HCT116 (cell line): Measurements from ENCODE around the gene KATNBL1. TPM values are rescaled to one million over a fixed set of nuclear protein-coding genes. Genes with fewer than 3 reads are reported as not detected.

Source experiments
- ATAC-seq: fragments of 200-7000 bp; cut with Tn5 transposase; 2 replicates; pipeline ENCODE4 v1.9.1; 2020; ENCODE audit warnings: mild to moderate bottlenecking, moderate library complexity
- BruUV-seq: library from RNA; stranded (reverse); fragments of 400-500 nt; replicated peaks from 2 replicates; lab custom pipeline; 2021; lab: Mats Ljungman, UMichigan
- CTCF ChIA-PET: fragments of 300-600 bp; sonication (Branson Sonifier 250); formaldehyde crosslinking; loops from one replicate; lab custom pipeline; 2021; ENCODE audit warnings: antibody characterized with exemption; lab: Charles Lee
- POLR2A ChIA-PET: fragments of 300-600, 350-600 bp; sonication (Branson Sonifier 250); formaldehyde crosslinking; loops from one replicate; lab custom pipeline; 2021; ENCODE audit warnings: antibody characterized with exemption; lab: Charles Lee
- RAD21 ChIA-PET, 2 experiments: fragments of 300-600 bp; sonication (Branson Sonifier 250); formaldehyde crosslinking; loops; one replicate each; lab custom pipeline; 2023; ENCODE audit warnings: low total read pairs in 2 of 2; ENCODE audit not compliant: uncharacterized antibody in 2 of 2, unreplicated experiment in 2 of 2, low non-redundant PET in 1 of 2; lab: Charles Lee
- DNase-seq: peaks from one replicate; pipeline ENCODE4 v3.0.0-alpha.2; 2010; ENCODE audit warnings: low read depth, low spot score
- H2AFZ ChIP-seq: fragments of 200-600 bp; shearing (Covaris generic), sonication (generic); 2 replicates; pipeline ENCODE4 v1.6.1; 2017; ENCODE audit warnings: low read depth, mixed run types, mixed read lengths, antibody characterized with exemption, low read length; ENCODE audit not compliant: poor library complexity, severe bottlenecking
- H3K27ac ChIP-seq: 2 replicates; pipeline ENCODE4 v1.5.1; 2012; ENCODE audit warnings: low read depth, low read length
- H3K27me3 ChIP-seq: fragments of 200-600 bp; sonication (generic); 2 replicates; pipeline ENCODE4 v1.6.1; 2016; ENCODE audit warnings: mixed run types, low read length, mixed read lengths; ENCODE audit not compliant: insufficient read depth
- H3K36me3 ChIP-seq, 2 experiments: fragments of 200-500 bp in 1 of 2; fragments of 200-600 bp in 1 of 2; sonication (Bioruptor generic) in 1 of 2; sonication (generic) in 1 of 2; 2 replicates each; pipeline versions ENCODE4 v1.5.1 to v1.6.1; 2014 to 2016; ENCODE audit warnings: low read length in 2 of 2, inconsistent platforms in 1 of 2, mixed read lengths in 1 of 2, mixed run types in 1 of 2; ENCODE audit not compliant: insufficient read depth in 2 of 2, control insufficient read depth in 1 of 2
- H3K4me1 ChIP-seq, 2 experiments: fragments of 200-600 bp in 1 of 2; sonication (generic) in 1 of 2; 2 replicates each; pipeline versions ENCODE4 v1.5.1 to v1.6.1; 2012 to 2017; ENCODE audit warnings: low read length in 2 of 2, inconsistent platforms in 1 of 2, mild to moderate bottlenecking in 1 of 2, mixed read lengths in 1 of 2, mixed run types in 1 of 2, moderate library complexity in 1 of 2; ENCODE audit not compliant: insufficient read depth in 2 of 2, control insufficient read depth in 1 of 2
- H3K4me2 ChIP-seq: fragments of 200-600 bp; sonication (generic); 2 replicates; pipeline ENCODE4 v1.6.1; 2017; ENCODE audit warnings: mixed run types, low read length, mixed read lengths
- H3K4me3 ChIP-seq, 2 experiments: fragments of 200-600 bp in 1 of 2; sonication (generic) in 1 of 2; replicated peaks in 1 of 2; 2 replicates each; pipeline ENCODE4 v1.5.1; 2011 to 2016; ENCODE audit warnings: low read length in 2 of 2, control low read depth in 1 of 2, low read depth in 1 of 2, mild to moderate bottlenecking in 1 of 2, mixed read lengths in 1 of 2, mixed run types in 1 of 2
- H3K79me2 ChIP-seq: fragments of 200-600 bp; sonication (generic); 2 replicates; pipeline ENCODE4 v1.6.1; 2017; ENCODE audit warnings: mild to moderate bottlenecking, mixed run types, low read length, moderate library complexity, mixed read lengths; ENCODE audit not compliant: insufficient read depth
- H3K9ac ChIP-seq: fragments of 200-600 bp; sonication (generic); 2 replicates; pipeline ENCODE4 v1.6.1; 2016; ENCODE audit warnings: low read length, mixed read lengths
- H3K9me2 ChIP-seq: fragments of 200-600 bp; sonication (generic), shearing (Covaris generic); 2 replicates; pipeline ENCODE4 v1.6.1; 2017; ENCODE audit warnings: mixed run types, mild to moderate bottlenecking, moderate library complexity; ENCODE audit not compliant: insufficient read depth
- H3K9me3 ChIP-seq, 2 experiments: fragments of 200-500 bp in 1 of 2; fragments of 200-600 bp in 1 of 2; sonication (Bioruptor generic) in 1 of 2; sonication (generic) in 1 of 2; 2 replicates each; pipeline ENCODE4 v1.6.1; 2014 to 2017; ENCODE audit warnings: low read length in 2 of 2, mixed read lengths in 2 of 2, inconsistent platforms in 1 of 2, low read depth in 1 of 2, mild to moderate bottlenecking in 1 of 2, mixed run types in 1 of 2, moderate library complexity in 1 of 2; ENCODE audit not compliant: control insufficient read depth in 1 of 2, insufficient read depth in 1 of 2
- H4K20me1 ChIP-seq: fragments of 200-600 bp; sonication (generic), shearing (Covaris generic); 2 replicates; pipeline ENCODE4 v1.6.1; 2017; ENCODE audit warnings: mixed run types, mild to moderate bottlenecking, moderate library complexity; ENCODE audit not compliant: insufficient read depth
- CBX3 ChIP-seq: IDR thresholded peaks from 2 replicates; pipeline ENCODE4 v1.6.1; 2012; ENCODE audit warnings: low read depth
- CEBPB ChIP-seq: IDR thresholded peaks from 2 replicates; pipeline ENCODE4 v1.6.1; 2012; ENCODE audit warnings: low read depth
- EGR1 ChIP-seq: IDR thresholded peaks from 2 replicates; pipeline ENCODE4 v1.6.1; 2012; ENCODE audit warnings: low read depth
- EZH2 ChIP-seq: fragments of 200-600 bp; sonication (generic); IDR thresholded peaks from 2 replicates; pipeline ENCODE4 v1.6.1; 2017; ENCODE audit warnings: antibody characterized with exemption, mixed run types
- FOSL1 ChIP-seq: IDR thresholded peaks from 2 replicates; pipeline ENCODE4 v1.6.1; 2012; ENCODE audit warnings: low read depth
- POLR2A ChIP-seq: IDR thresholded peaks from 2 replicates; pipeline ENCODE4 v1.7.0; 2011; ENCODE audit warnings: borderline replicate concordance; ENCODE audit not compliant: insufficient read depth, insufficient read length; ENCODE audit errors: extremely low read depth
- SIN3A ChIP-seq: IDR thresholded peaks from 2 replicates; pipeline ENCODE4 v1.6.1; 2012; ENCODE audit warnings: low read depth
- SP1 ChIP-seq: IDR thresholded peaks from 2 replicates; pipeline ENCODE4 v1.6.1; 2012; ENCODE audit warnings: low read depth
- SRF ChIP-seq: IDR thresholded peaks from 2 replicates; pipeline ENCODE4 v1.6.1; 2012; ENCODE audit warnings: low read depth
- TCF7L2 ChIP-seq: IDR thresholded peaks from 2 replicates; pipeline ENCODE4 v1.7.0; 2011; ENCODE audit warnings: borderline replicate concordance, inconsistent platforms; ENCODE audit not compliant: insufficient read depth, insufficient read length; ENCODE audit errors: extremely low read depth
- YY1 ChIP-seq: IDR thresholded peaks from 2 replicates; pipeline ENCODE4 v1.6.1; 2011; ENCODE audit warnings: low read length, low read depth, moderate library complexity, mild to moderate bottlenecking; ENCODE audit not compliant: insufficient replicate concordance; ENCODE audit errors: extremely low read depth
- ZBTB33 ChIP-seq: IDR thresholded peaks from 2 replicates; pipeline ENCODE4 v1.6.1; 2011; ENCODE audit warnings: mild to moderate bottlenecking, low read length, moderate library complexity; ENCODE audit not compliant: insufficient replicate concordance; ENCODE audit errors: extremely low read depth
- ZFX ChIP-seq: fragments of 450-650 bp; IDR thresholded peaks from 2 replicates; pipeline ENCODE4 v1.6.1; 2017
- intact Hi-C: fragments of 100-400 bp; cut with micrococcal nuclease; formaldehyde crosslinking; loops from 2 replicates; pipeline ENCODE4 v1.10.0; 2022
- total RNA-seq: library from RNA; stranded (reverse); gene quantifications from one replicate; pipeline ENCODE4 v1.2.1, GENCODE V29; 2021; ENCODE audit not compliant: unreplicated experiment
- TF ChIP-seq, protein P1 (sequence below), 3 experiments: fragments of 200-600 bp in 1 of 3; sonication (generic) in 1 of 3; IDR thresholded peaks in 2 of 3; conservative IDR thresholded peaks in 1 of 3; 2 replicates each; pipeline ENCODE4 v1.5.1; 2012 to 2017; ENCODE audit warnings: low read depth in 2 of 3, low read length in 2 of 3, antibody characterized with exemption in 1 of 3, borderline replicate concordance in 1 of 3, control low read depth in 1 of 3, mild to moderate bottlenecking in 1 of 3, mixed read lengths in 1 of 3, mixed run types in 1 of 3, moderate library complexity in 1 of 3; ENCODE audit not compliant: insufficient read depth in 1 of 3
- TF ChIP-seq, protein P2 (sequence below): IDR thresholded peaks from 2 replicates; pipeline ENCODE4 v1.6.1; 2012

Gene KATNBL1
- total RNA-seq, 1 experiment from 2014 or later, result 40.5 TPM

- ChIA-PET RAD21 (no interaction called here), CTCF (no interaction called here), POLR2A (no interaction called here)
- no peak overlapping the region for H3K4me3 ChIP-seq
- BruUV-seq, result no TSS peak
- H3K27me3 ChIP-seq, result no peaks in the 10 kb centered on the region
- TF ChIP-seq, protein P1, sequence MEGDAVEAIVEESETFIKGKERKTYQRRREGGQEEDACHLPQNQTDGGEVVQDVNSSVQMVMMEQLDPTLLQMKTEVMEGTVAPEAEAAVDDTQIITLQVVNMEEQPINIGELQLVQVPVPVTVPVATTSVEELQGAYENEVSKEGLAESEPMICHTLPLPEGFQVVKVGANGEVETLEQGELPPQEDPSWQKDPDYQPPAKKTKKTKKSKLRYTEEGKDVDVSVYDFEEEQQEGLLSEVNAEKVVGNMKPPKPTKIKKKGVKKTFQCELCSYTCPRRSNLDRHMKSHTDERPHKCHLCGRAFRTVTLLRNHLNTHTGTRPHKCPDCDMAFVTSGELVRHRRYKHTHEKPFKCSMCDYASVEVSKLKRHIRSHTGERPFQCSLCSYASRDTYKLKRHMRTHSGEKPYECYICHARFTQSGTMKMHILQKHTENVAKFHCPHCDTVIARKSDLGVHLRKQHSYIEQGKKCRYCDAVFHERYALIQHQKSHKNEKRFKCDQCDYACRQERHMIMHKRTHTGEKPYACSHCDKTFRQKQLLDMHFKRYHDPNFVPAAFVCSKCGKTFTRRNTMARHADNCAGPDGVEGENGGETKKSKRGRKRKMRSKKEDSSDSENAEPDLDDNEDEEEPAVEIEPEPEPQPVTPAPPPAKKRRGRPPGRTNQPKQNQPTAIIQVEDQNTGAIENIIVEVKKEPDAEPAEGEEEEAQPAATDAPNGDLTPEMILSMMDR (IDR thresholded peaks at IDR 0.05 in 2 of 3, conservative IDR thresholded peaks at IDR 0.05 in 1 of 3; ENCODE audit: borderline replicate concordance in 1 of 3, insufficient read depth in 1 of 3, low read depth in 2 of 3, low read length in 2 of 3), result no peak
- DNase-seq, result no peak
- no peak for ATAC-seq
- intact Hi-C loops, result no loop called here
- H4K20me1 ChIP-seq, result no peaks in the 10 kb centered on the region
- no peak overlapping the region for H3K9ac ChIP-seq
- H3K9me2 ChIP-seq, result no peaks in the 10 kb centered on the region
- no peaks in the 10 kb centered on the region for H3K36me3 ChIP-seq
- H3K9me3 ChIP-seq, result no peaks in the 10 kb centered on the region
- no peak overlapping the region for H2AFZ ChIP-seq
- no peaks in the 10 kb centered on the region for H3K79me2 ChIP-seq
- no peak overlapping the region for H3K4me2 ChIP-seq
- H3K4me1 ChIP-seq, result no peaks in the 10 kb centered on the region
- H3K27ac ChIP-seq, result no peak overlapping the region
Measured at GRCh38 chr15:34116620-34117019, 93.3 kb downstream of the KATNBL1 start.

- no peak overlapping the region for H2AFZ ChIP-seq
- H3K9me2 ChIP-seq, result no peaks in the 10 kb centered on the region
- H3K79me2 ChIP-seq, result no peaks in the 10 kb centered on the region
- no peak overlapping the region for H3K9ac ChIP-seq
- ChIA-PET CTCF (no interaction called here), POLR2A (no interaction called here), RAD21 (no interaction called here)
- H3K36me3 ChIP-seq, result no peaks in the 10 kb centered on the region
- no TSS peak for BruUV-seq
- H3K9me3 ChIP-seq, result no peaks in the 10 kb centered on the region
- H3K4me2 ChIP-seq, result no peak overlapping the region
- DNase-seq (no peak), ATAC-seq (no peak)
- H3K27ac ChIP-seq, result no peak overlapping the region
- no peaks in the 10 kb centered on the region for H4K20me1 ChIP-seq
- no peaks in the 10 kb centered on the region for H3K27me3 ChIP-seq
- intact Hi-C loops, result no loop called here
- H3K4me1 ChIP-seq, result peaks cover 0 to 3% of the 10 kb centered on the region in 2 experiments; a peak in 1 of 4 replicates
- H3K4me3 ChIP-seq, result no peak overlapping the region
- TF ChIP-seq, protein P1 (IDR thresholded peaks at IDR 0.05 in 2 of 3, conservative IDR thresholded peaks at IDR 0.05 in 1 of 3; ENCODE audit: borderline replicate concordance in 1 of 3, insufficient read depth in 1 of 3, low read depth in 2 of 3, low read length in 2 of 3), result no peak
- TF ChIP-seq CEBPB (no peak), FOSL1 (no peak), SP1 (no peak), SIN3A (no peak), SRF (no peak), EZH2 (no peak), CBX3 (no peak), EGR1 (no peak), ZBTB33 (no peak), ZFX (no peak), POLR2A (no peak), YY1 (no peak), TCF7L2 (no peak)
- TF ChIP-seq, protein P2, sequence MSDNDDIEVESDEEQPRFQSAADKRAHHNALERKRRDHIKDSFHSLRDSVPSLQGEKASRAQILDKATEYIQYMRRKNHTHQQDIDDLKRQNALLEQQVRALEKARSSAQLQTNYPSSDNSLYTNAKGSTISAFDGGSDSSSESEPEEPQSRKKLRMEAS, result no peak
Measured at GRCh38 chr15:34114739-34115138, 95.2 kb downstream of the KATNBL1 start.
